AG04450 (cell line): ENCODE data around the gene GMPPA. TPM values are rescaled to one million over a fixed set of nuclear protein-coding genes. Genes with fewer than 3 reads are reported as not detected.

ENCODE experiments used
- CTCF ChIA-PET: fragments of 300-600, 350-600 bp; formaldehyde crosslinking; extraction: SDS; loops from one replicate; lab custom pipeline; 2022; ENCODE audit warnings: antibody characterized with exemption, inconsistent platforms; lab: Charles Lee
- POLR2A ChIA-PET: fragments of 350-600 bp; formaldehyde crosslinking; extraction: SDS; loops from one replicate; lab custom pipeline; 2021; ENCODE audit warnings: antibody characterized with exemption, inconsistent platforms; lab: Yijun Ruan, JAX
- DNase-seq: peaks from one replicate; pipeline ENCODE4 v3.0.0-alpha.2; 2011; ENCODE audit warnings: low read depth, low spot score
- H3K27ac ChIP-seq: one replicate; pipeline ENCODE4 v1.5.1; 2012; ENCODE audit warnings: low read depth, low read length, control low read depth
- H3K27me3 ChIP-seq: one replicate; pipeline ENCODE4 v1.6.0; 2012; ENCODE audit warnings: low read length; ENCODE audit not compliant: control insufficient read depth, insufficient read depth
- H3K4me3 ChIP-seq: 2 replicates; pipeline ENCODE4 v1.5.1; 2011; ENCODE audit warnings: mild to moderate bottlenecking, low read depth, low read length, control low read depth
- H3K9me3 ChIP-seq: 2 replicates; pipeline ENCODE4 v1.5.1; 2012; ENCODE audit warnings: low read length; ENCODE audit not compliant: control insufficient read depth, insufficient read depth
- CTCF ChIP-seq: IDR thresholded peaks from 2 replicates; pipeline ENCODE4 v1.5.1; 2011; ENCODE audit warnings: low read depth, low read length, control low read depth, inconsistent platforms
- polyA plus RNA-seq: library from polyadenylated mRNA; depleted of rRNA; stranded (reverse); fragments of >200 nt; gene quantifications from 2 replicates; pipeline ENCODE4 v1.2.3, GENCODE V29; 2011

GMPPA gene
- polyA plus RNA-seq, 1 experiment: 90.1 TPM

GRCh38 chr2:219497495-219498279 is 1.0 kb upstream of the GMPPA start:
- peak; percentile 46 for DNase-seq
- H3K9me3 ChIP-seq: no peaks in the 10 kb centered on the region; the same call in 1 of the 2 replicates
- CTCF ChIA-PET: interaction anchor here (0.8 to 6.1 kb wide), 8 partner anchors 11 to 94 kb away, joined by 3 to 168 read pairs (median 10); no protein-coding TSS in a partner anchor
- POLR2A ChIA-PET: interaction anchor here (0.6 to 2.9 kb wide), 13 partner anchors 9 to 128 kb away, joined by 3 to 18 read pairs (median 4); no protein-coding TSS in a partner anchor
- TF ChIP-seq CTCF: no peak
- peak overlapping the region; percentile 86 for H3K27ac ChIP-seq
- peaks cover 3% of the 10 kb centered on the region for H3K27me3 ChIP-seq
- peak overlapping the region; percentile 76 for H3K4me3 ChIP-seq

GRCh38 chr2:219499058-219499307 is 292 bp downstream of the GMPPA start:
- TF ChIP-seq CTCF: no peak
- Histone ChIP-seq H3K9me3 (no peaks in the 10 kb centered on the region; the same call in 1 of the 2 replicates), H3K27me3 (peaks cover 3% of the 10 kb centered on the region), H3K27ac (peak overlapping the region; percentile 84), H3K4me3 (peak overlapping the region; percentile 80)
- ChIA-PET CTCF (interaction anchor here (0.7 to 5.9 kb wide), 9 partner anchors 11 to 110 kb away, joined by 3 to 67 read pairs (median 6); no protein-coding TSS in a partner anchor), POLR2A (interaction anchor here (0.6 to 2.9 kb wide), 15 partner anchors 9 to 112 kb away, joined by 3 to 18 read pairs (median 5); partner anchors contain the start of gene DNPEP)
- no peak for DNase-seq

GRCh38 chr2:219499555-219499954 is 864 bp downstream of the GMPPA start:
- peak overlapping the region; percentile 47 for H3K27ac ChIP-seq
- H3K9me3 ChIP-seq: no peaks in the 10 kb centered on the region; the same call in 1 of the 2 replicates
- no peak for TF ChIP-seq CTCF
- no peak for DNase-seq
- peaks cover 3% of the 10 kb centered on the region for H3K27me3 ChIP-seq
- ChIA-PET CTCF (interaction anchor here (0.8 to 5.9 kb wide), 11 partner anchors 10 to 111 kb away, joined by 3 to 67 read pairs (median 6); no protein-coding TSS in a partner anchor), POLR2A (interaction anchor here (0.6 to 1.2 kb wide), 4 partner anchors 11 to 112 kb away, joined by 3 to 6 read pairs (median 4); partner anchors contain the start of gene DNPEP)
- H3K4me3 ChIP-seq: peak overlapping the region; percentile 80

- ChIA-PET POLR2A (interaction anchor here (0.6 to 1.1 kb wide), 2 partner anchors 10 to 47 kb away, joined by 3 to 4 read pairs; no protein-coding TSS in a partner anchor), CTCF (interaction anchor here (0.8 to 5.9 kb wide), 10 partner anchors 9 to 111 kb away, joined by 3 to 67 read pairs (median 6); no protein-coding TSS in a partner anchor)
- peak; percentile 43 for TF ChIP-seq CTCF
- Histone ChIP-seq H3K9me3 (no peaks in the 10 kb centered on the region; the same call in 1 of the 2 replicates), H3K4me3 (peak overlapping the region; percentile 80), H3K27ac (no peak overlapping the region), H3K27me3 (peaks cover 3% of the 10 kb centered on the region)
- no peak for DNase-seq
These were observed 1.4 kb downstream of the GMPPA start for GRCh38 chr2:219500135-219500534.
